HL-60 (cell line): ENCODE data around the gene ARMH1.

Source experiments
- DNase-seq, 2 experiments: peaks; one replicate each; pipeline ENCODE4 v3.0.0-alpha.2; 2010 to 2020; ENCODE audit warnings: low read depth in 1 of 2, low spot score in 1 of 2
- H3K27ac ChIP-seq: fragments of 250-450 bp; sonication (Bioruptor Pico); replicated peaks from 2 replicates; pipeline ENCODE4 v1.5.1; 2020; ENCODE audit warnings: mild to moderate bottlenecking, moderate library complexity
- H3K27me3 ChIP-seq: fragments of 250-450 bp; sonication (Bioruptor Pico); 2 replicates; pipeline ENCODE4 v1.5.1; 2021; ENCODE audit warnings: mild to moderate bottlenecking, moderate library complexity; ENCODE audit not compliant: insufficient read depth, poor library complexity, severe bottlenecking
- H3K4me3 ChIP-seq: replicated peaks from 2 replicates; pipeline ENCODE4 v1.5.1; 2011; ENCODE audit warnings: mild to moderate bottlenecking, control low read depth, low read length; ENCODE audit not compliant: insufficient read depth
- GABPA ChIP-seq: IDR thresholded peaks from 2 replicates; pipeline ENCODE4 v1.6.1; 2012; ENCODE audit warnings: low read depth
- POLR2AphosphoS5 ChIP-seq: IDR thresholded peaks from 2 replicates; pipeline ENCODE4 v1.6.1; 2012; ENCODE audit warnings: low read depth
- SPI1 ChIP-seq: IDR thresholded peaks from 2 replicates; pipeline ENCODE4 v1.6.1; 2012; ENCODE audit warnings: low read depth, mild to moderate bottlenecking, borderline replicate concordance
- TF ChIP-seq, protein P1 (sequence below): IDR thresholded peaks from 2 replicates; pipeline ENCODE4 v1.6.1; 2012; ENCODE audit warnings: low read depth; ENCODE audit not compliant: insufficient replicate concordance
- TF ChIP-seq, protein P2 (sequence below): IDR thresholded peaks from one replicate; pipeline ENCODE4 v1.5.1; 2011; ENCODE audit warnings: low read length, control low read depth, inconsistent platforms; ENCODE audit not compliant: insufficient read depth

ARMH1 gene

DNA sequence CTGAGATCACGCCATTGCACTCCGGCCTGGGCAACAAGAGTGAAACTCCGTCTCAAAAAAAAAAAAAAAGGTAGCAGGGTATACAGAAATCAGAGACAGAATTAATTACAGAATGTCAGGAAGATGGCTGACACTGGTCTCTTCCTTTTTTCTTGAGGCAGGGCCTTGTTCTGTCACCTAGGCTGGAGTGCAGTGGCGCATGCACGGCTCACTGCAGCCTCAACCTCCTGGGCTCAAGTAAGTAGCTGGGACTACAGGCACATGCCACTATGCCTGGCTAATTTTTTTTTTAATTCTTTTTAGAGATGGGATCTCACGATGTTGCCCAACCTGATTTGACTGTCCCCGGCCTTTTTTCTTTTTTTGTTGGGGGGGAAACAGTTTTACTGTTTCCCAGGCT lies 40.0 kb downstream of the ARMH1 start:
- Histone ChIP-seq H3K4me3 (no peak overlapping the region), H3K27me3 (no peaks in the 10 kb centered on the region), H3K27ac (peak overlapping the region; percentile 30; the same call in 1 of the 2 replicates)
- DNase-seq: no peak
- no peak for TF ChIP-seq GABPA
- TF ChIP-seq SPI1: no peak
- TF ChIP-seq, protein P1, sequence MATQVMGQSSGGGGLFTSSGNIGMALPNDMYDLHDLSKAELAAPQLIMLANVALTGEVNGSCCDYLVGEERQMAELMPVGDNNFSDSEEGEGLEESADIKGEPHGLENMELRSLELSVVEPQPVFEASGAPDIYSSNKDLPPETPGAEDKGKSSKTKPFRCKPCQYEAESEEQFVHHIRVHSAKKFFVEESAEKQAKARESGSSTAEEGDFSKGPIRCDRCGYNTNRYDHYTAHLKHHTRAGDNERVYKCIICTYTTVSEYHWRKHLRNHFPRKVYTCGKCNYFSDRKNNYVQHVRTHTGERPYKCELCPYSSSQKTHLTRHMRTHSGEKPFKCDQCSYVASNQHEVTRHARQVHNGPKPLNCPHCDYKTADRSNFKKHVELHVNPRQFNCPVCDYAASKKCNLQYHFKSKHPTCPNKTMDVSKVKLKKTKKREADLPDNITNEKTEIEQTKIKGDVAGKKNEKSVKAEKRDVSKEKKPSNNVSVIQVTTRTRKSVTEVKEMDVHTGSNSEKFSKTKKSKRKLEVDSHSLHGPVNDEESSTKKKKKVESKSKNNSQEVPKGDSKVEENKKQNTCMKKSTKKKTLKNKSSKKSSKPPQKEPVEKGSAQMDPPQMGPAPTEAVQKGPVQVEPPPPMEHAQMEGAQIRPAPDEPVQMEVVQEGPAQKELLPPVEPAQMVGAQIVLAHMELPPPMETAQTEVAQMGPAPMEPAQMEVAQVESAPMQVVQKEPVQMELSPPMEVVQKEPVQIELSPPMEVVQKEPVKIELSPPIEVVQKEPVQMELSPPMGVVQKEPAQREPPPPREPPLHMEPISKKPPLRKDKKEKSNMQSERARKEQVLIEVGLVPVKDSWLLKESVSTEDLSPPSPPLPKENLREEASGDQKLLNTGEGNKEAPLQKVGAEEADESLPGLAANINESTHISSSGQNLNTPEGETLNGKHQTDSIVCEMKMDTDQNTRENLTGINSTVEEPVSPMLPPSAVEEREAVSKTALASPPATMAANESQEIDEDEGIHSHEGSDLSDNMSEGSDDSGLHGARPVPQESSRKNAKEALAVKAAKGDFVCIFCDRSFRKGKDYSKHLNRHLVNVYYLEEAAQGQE: no peak
- TF ChIP-seq POLR2AphosphoS5: no peak
- TF ChIP-seq, protein P2, sequence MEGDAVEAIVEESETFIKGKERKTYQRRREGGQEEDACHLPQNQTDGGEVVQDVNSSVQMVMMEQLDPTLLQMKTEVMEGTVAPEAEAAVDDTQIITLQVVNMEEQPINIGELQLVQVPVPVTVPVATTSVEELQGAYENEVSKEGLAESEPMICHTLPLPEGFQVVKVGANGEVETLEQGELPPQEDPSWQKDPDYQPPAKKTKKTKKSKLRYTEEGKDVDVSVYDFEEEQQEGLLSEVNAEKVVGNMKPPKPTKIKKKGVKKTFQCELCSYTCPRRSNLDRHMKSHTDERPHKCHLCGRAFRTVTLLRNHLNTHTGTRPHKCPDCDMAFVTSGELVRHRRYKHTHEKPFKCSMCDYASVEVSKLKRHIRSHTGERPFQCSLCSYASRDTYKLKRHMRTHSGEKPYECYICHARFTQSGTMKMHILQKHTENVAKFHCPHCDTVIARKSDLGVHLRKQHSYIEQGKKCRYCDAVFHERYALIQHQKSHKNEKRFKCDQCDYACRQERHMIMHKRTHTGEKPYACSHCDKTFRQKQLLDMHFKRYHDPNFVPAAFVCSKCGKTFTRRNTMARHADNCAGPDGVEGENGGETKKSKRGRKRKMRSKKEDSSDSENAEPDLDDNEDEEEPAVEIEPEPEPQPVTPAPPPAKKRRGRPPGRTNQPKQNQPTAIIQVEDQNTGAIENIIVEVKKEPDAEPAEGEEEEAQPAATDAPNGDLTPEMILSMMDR: no peak

DNA sequence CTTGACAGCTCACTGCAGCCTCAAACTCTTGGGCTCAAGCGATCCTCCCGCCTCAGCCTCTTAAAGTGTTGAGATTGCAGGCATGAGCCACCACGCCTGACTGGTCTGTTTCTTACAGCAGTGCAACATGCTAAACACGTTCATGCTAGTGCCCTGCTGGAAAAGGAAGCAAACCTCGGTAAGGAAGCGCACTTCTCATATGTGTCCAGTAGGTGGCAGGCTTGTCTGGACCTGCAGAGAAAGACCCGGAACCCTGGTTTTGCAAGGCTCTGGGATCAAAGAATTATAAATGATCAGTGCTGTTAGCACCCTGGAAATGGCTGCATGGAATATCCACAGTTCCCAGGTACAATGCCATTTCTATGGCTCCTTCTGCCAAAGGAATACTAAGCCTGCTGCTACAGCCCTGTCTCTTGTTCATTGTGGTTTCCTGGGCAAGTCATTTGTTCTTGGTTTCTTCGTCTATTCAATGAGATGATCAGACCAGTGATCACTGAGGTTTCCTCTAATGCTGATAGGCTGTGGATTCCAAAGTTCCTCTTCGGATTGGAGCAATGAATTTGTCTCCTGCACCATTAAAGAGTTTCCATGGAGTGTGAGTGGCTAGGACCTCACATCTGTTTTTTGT lies 40.5 kb downstream of the ARMH1 start:
- Histone ChIP-seq H3K27me3 (no peaks in the 10 kb centered on the region), H3K27ac (peak overlapping the region; percentile 30; the same call in 1 of the 2 replicates), H3K4me3 (no peak overlapping the region)
- TF ChIP-seq POLR2AphosphoS5 (no peak), SPI1 (peak; percentile 53; the same call in 1 of the 2 replicates)
- TF ChIP-seq, protein P2: peak; percentile 97
- peak; percentile 78 to 87 for DNase-seq

DNA sequence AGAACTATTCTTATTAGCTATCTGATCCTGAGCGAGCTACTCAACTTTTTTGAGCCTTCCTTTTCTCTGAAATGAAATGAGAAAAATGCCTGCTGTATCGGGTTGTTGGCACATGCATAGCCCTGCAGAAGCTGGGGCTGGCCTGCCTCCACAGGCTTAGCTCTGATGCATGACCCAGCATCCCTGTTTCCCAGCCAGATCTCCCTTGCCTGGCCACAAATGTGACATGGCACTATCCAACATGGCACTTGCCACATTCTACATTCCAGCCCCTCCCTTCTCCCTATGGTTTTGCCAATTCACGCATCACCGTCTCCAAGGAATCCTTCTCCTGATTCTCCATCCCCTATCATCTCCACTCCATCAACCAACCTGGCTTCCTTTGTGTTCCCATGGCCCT lies 42.6 kb downstream of the ARMH1 start:
- no peak for DNase-seq
- no peak overlapping the region for H3K4me3 ChIP-seq
- no peaks in the 10 kb centered on the region for H3K27me3 ChIP-seq
- TF ChIP-seq, protein P1: no peak
- TF ChIP-seq POLR2AphosphoS5 (no peak), SPI1 (no peak), GABPA (no peak)
- TF ChIP-seq, protein P2: no peak
- no peak overlapping the region for H3K27ac ChIP-seq

DNA sequence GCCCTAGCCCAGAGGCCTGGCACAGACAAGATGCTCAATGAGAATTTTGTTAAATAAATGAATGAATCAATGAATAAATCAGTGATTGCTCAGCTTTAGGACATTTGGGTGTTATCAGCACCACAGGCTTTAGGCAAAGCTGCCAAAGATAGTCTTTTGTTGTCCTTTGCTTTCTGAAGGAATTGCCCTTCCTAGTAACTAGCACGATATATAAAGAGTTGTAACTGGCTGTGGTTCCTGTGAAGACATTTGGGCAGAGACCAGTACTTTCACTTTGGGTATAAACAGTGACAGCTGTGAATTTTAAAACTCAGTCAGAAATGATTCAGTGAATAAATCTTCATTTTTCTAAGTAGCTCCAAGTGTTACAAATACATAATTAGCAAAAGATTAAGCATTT lies 43.1 kb downstream of the ARMH1 start:
- Histone ChIP-seq H3K4me3 (no peak overlapping the region), H3K27ac (no peak overlapping the region), H3K27me3 (no peaks in the 10 kb centered on the region)
- TF ChIP-seq GABPA (no peak), SPI1 (no peak), POLR2AphosphoS5 (no peak)
- TF ChIP-seq, protein P1: no peak
- TF ChIP-seq, protein P2: no peak
- no peak for DNase-seq
